HPDE6-E6E7 (cell line): ENCODE results near the gene ZNF70.

Experiments
- DNase-seq: peaks from one replicate; pipeline ENCODE4 v3.0.0; 2011; ENCODE audit warnings: missing footprints; ENCODE audit errors: extremely low spot score

The ZNF70 gene

GRCh38 chr22:23779083-23779482 is 28.2 kb upstream of the ZNF70 start:
- DNase-seq = no peak

- DNase-seq = no peak
Observed at GRCh38 chr22:23778577-23778900, 27.6 kb upstream of the ZNF70 start.

- no peak for DNase-seq
Observed at GRCh38 chr22:23777776-23778576, 27.1 kb upstream of the ZNF70 start.

- DNase-seq = no peak
Observed at GRCh38 chr22:23775779-23776375, 25.0 kb upstream of the ZNF70 start.

GRCh38 chr22:23774922-23775436 is 24.1 kb upstream of the ZNF70 start:
- no peak for DNase-seq

GRCh38 chr22:23774114-23774921 is 23.4 kb upstream of the ZNF70 start:
- no peak for DNase-seq

GRCh38 chr22:23773483-23774113 is 22.7 kb upstream of the ZNF70 start:
- no peak for DNase-seq

GRCh38 chr22:23772649-23773473 is 21.9 kb upstream of the ZNF70 start, which contains the start of gene MMP11:
Gene MMP11, plus strand, starts transcription at chr22:23772849. Its CDS starts 22 bp downstream, at chr22:23772871.
- peak; percentile 34 for DNase-seq

GRCh38 chr22:23772315-23772648 is 21.4 kb upstream of the ZNF70 start:
- no peak for DNase-seq

- no peak for DNase-seq
Observed at GRCh38 chr22:23769321-23769965, 18.5 kb upstream of the ZNF70 start.

- DNase-seq = peak; percentile 37
Observed at GRCh38 chr22:23767673-23768548, 17.0 kb upstream of the ZNF70 start, which contains the start of gene CHCHD10. Gene CHCHD10, minus strand, starts transcription at chr22:23767972. Its CDS starts 98 bp downstream, at chr22:23767874.

- no peak for DNase-seq
Observed at GRCh38 chr22:23767303-23767672, 16.4 kb upstream of the ZNF70 start.

GRCh38 chr22:23764899-23765881 is 14.3 kb upstream of the ZNF70 start:
- no peak for DNase-seq

GRCh38 chr22:23763954-23764353 is 13.0 kb upstream of the ZNF70 start:
- DNase-seq = no peak

GRCh38 chr22:23763579-23763945 is 12.7 kb upstream of the ZNF70 start:
- DNase-seq = no peak

GRCh38 chr22:23762842-23763578 is 12.1 kb upstream of the ZNF70 start, which contains the start of gene C22orf15:
Gene C22orf15, plus strand, starts transcription at chr22:23762990. Its CDS starts 317 bp downstream, at chr22:23763307.
- no peak for DNase-seq

GRCh38 chr22:23760056-23760455 is 9.1 kb upstream of the ZNF70 start:
- DNase-seq = no peak

GRCh38 chr22:23759566-23759965 is 8.7 kb upstream of the ZNF70 start:
- DNase-seq = no peak
